Activated T-helper 17 cell treated with anti-CD3 and anti-CD28 coated beads, Interleukin-2, amount 50 U/mL, for 72 hours (primary cell): ENCODE measurements around the gene TMEM219. TPM values are rescaled to one million over a fixed set of nuclear protein-coding genes. Genes with fewer than 3 reads are reported as not detected.
"Not testable (repeated sequence)": the region's sequence is repeated elsewhere in the genome, so short reads cannot be mapped to it uniquely, and the experiment has no call there.

Experiments
- ATAC-seq: fragments of 150-1000 bp; cut with Tn5 transposase; replicated peaks from 2 replicates; pipeline ENCODE4 v1.10.0; 2021; ENCODE audit warnings: mild to moderate bottlenecking, moderate library complexity
- H3K27ac Mint-ChIP-seq: one replicate; pipeline ENCODE4 v1.8.0; 2022; ENCODE audit warnings: mixed read lengths
- H3K27me3 Mint-ChIP-seq: one replicate; pipeline ENCODE4 v1.8.0; 2022; ENCODE audit warnings: mixed read lengths
- H3K36me3 Mint-ChIP-seq: one replicate; pipeline ENCODE4 v1.8.0; 2022; ENCODE audit warnings: low read depth, mild to moderate bottlenecking, mixed read lengths
- H3K4me1 Mint-ChIP-seq: one replicate; pipeline ENCODE4 v1.8.0; 2022; ENCODE audit warnings: mixed read lengths
- H3K4me3 Mint-ChIP-seq: one replicate; pipeline ENCODE4 v1.8.0; 2022; ENCODE audit warnings: mild to moderate bottlenecking, mixed read lengths
- H3K9me3 Mint-ChIP-seq: one replicate; pipeline ENCODE4 v1.8.0; 2022; ENCODE audit warnings: mixed read lengths
- total RNA-seq, 2 donors: library from RNA; stranded (reverse); gene quantifications; one replicate each; pipeline ENCODE4 v1.2.3, GENCODE V29; 2022

TMEM219 gene
- total RNA-seq, 2 donors from 2014 or later = 55.2 to 70.8 TPM

- no peak overlapping the region for H3K4me3 Mint-ChIP-seq
- no peaks in the 10 kb centered on the region for H3K36me3 Mint-ChIP-seq
- H3K27me3 Mint-ChIP-seq = no peaks in the 10 kb centered on the region
- no peak overlapping the region for H3K27ac Mint-ChIP-seq
- no peaks in the 10 kb centered on the region for H3K9me3 Mint-ChIP-seq
- no peak for ATAC-seq
- H3K4me1 Mint-ChIP-seq = peaks cover 5% of the 10 kb centered on the region
Measured at GRCh38 chr16:30017277-30017656, 55.4 kb downstream of the TMEM219 start.

- not testable (repeated sequence) for H3K4me3 Mint-ChIP-seq, ATAC-seq, H3K4me1 Mint-ChIP-seq, H3K27me3 Mint-ChIP-seq, H3K27ac Mint-ChIP-seq, H3K36me3 Mint-ChIP-seq, H3K9me3 Mint-ChIP-seq
Measured at GRCh38 chr16:30017937-30018336, 56.1 kb downstream of the TMEM219 start.

GRCh38 chr16:30018731-30019158 lies 56.9 kb downstream of the TMEM219 start:
- Mint-ChIP-seq H3K27me3 (no peaks in the 10 kb centered on the region), H3K27ac (no peak overlapping the region), H3K4me1 (peaks cover 5% of the 10 kb centered on the region), H3K9me3 (no peaks in the 10 kb centered on the region), H3K36me3 (no peaks in the 10 kb centered on the region), H3K4me3 (no peak overlapping the region)
- peak; percentile 22 for ATAC-seq

Other genes starting within 250 kb of the TMEM219 start
- gene C16orf54, start 216.1 kb upstream of the TMEM219 start, total RNA-seq = 10 to 100 TPM; 15.9 to 23.5 TPM
- not detected for gene ZG16, start 183.8 kb upstream of the TMEM219 start, total RNA-seq
- gene KIF22, start 171.3 kb upstream of the TMEM219 start, total RNA-seq = 100 to 1,000 TPM; 122 to 139 TPM
- 100 to 1,000 TPM; 239 to 288 TPM for gene MAZ, start 155.6 kb upstream of the TMEM219 start, total RNA-seq
- gene PRRT2, start 149.9 kb upstream of the TMEM219 start, total RNA-seq = 1 to 10 TPM; 1.2 to 9.1 TPM
- 10 to 100 TPM; 26.8 to 26.9 TPM for gene PAGR1, start 145.9 kb upstream of the TMEM219 start, total RNA-seq
- 100 to 1,000 TPM; 101 to 133 TPM for gene MVP, start 141.6 kb upstream of the TMEM219 start, total RNA-seq
- 10 to 100 TPM; 36.1 to 45.9 TPM for gene CDIPT, start 98.9 kb upstream of the TMEM219 start, total RNA-seq
- under 1 TPM in 1 of 2 donors, not detected in 1; 0.56 TPM for gene SEZ6L2, start 62.5 kb upstream of the TMEM219 start, total RNA-seq
- gene ASPHD1, start 61.6 kb upstream of the TMEM219 start, total RNA-seq = 1 to 10 TPM; 3.1 to 3.5 TPM
- gene KCTD13, start 35.9 kb upstream of the TMEM219 start, total RNA-seq = 10 to 100 TPM; 31.9 to 36.0 TPM
- gene TAOK2, start 11.8 kb downstream of the TMEM219 start, total RNA-seq = 10 to 100 TPM; 34.9 to 44.0 TPM
- 10 to 100 TPM; 23.9 to 34.1 TPM for gene HIRIP3, start 33.5 kb downstream of the TMEM219 start, total RNA-seq
- 100 to 1,000 TPM in 1 of 2 donors, 10 to 100 TPM in 1; 77.9 to 116 TPM for gene INO80E, start 34.2 kb downstream of the TMEM219 start, total RNA-seq
- gene DOC2A, start 48.9 kb downstream of the TMEM219 start, total RNA-seq = 1 to 10 TPM in 1 of 2 donors, under 1 TPM in 1; 0.19 to 1.0 TPM
- gene C16orf92, start 61.1 kb downstream of the TMEM219 start, total RNA-seq = not detected
- gene TLCD3B, start 69.2 kb downstream of the TMEM219 start, total RNA-seq = 1 to 10 TPM; 1.9 to 7.4 TPM
- 1,000 to 10,000 TPM; 2,200 to 3,862 TPM for gene ALDOA, start 103.7 kb downstream of the TMEM219 start, total RNA-seq
- 100 to 1,000 TPM; 111 to 147 TPM for gene PPP4C, start 113.9 kb downstream of the TMEM219 start, total RNA-seq
- 1 to 10 TPM; 1.1 to 3.7 TPM for gene TBX6, start 129.8 kb downstream of the TMEM219 start, total RNA-seq
- 100 to 1,000 TPM in 1 of 2 donors, 10 to 100 TPM in 1; 34.7 to 107 TPM for gene YPEL3, start 134.1 kb downstream of the TMEM219 start, total RNA-seq
- 10 to 100 TPM; 13.4 to 37.8 TPM for gene GDPD3, start 151.5 kb downstream of the TMEM219 start, total RNA-seq
- gene MAPK3, start 161.1 kb downstream of the TMEM219 start, total RNA-seq = 100 to 1,000 TPM in 1 of 2 donors, 10 to 100 TPM in 1; 73.1 to 141 TPM
- gene CORO1A, start 221.5 kb downstream of the TMEM219 start, total RNA-seq = 1,000 to 10,000 TPM in 1 of 2 donors, 100 to 1,000 TPM in 1; 649 to 1,196 TPM
- gene BOLA2B, start 231.6 kb downstream of the TMEM219 start, total RNA-seq = 100 to 1,000 TPM; 100 to 267 TPM
- 10 to 100 TPM; 34.1 to 69.0 TPM for gene SLX1A, start 231.8 kb downstream of the TMEM219 start, total RNA-seq
- 10 to 100 TPM; 30.9 to 39.5 TPM for gene SULT1A3, start 237.2 kb downstream of the TMEM219 start, total RNA-seq